GM12864 (cell line): ENCODE results near the gene ZNF221.
A peak's percentile ranks its signal among the peaks of the same experiment; 100 is the strongest.

Experiments used
- DNase-seq: peaks from one replicate; pipeline ENCODE4 v3.0.0-alpha.2; 2011; ENCODE audit warnings: low read depth
- H3K4me3 ChIP-seq: 2 replicates; pipeline ENCODE4 v1.5.1; 2011; ENCODE audit warnings: mild to moderate bottlenecking, low read depth, low read length, control low read depth
- TF ChIP-seq, protein P1 (sequence below): IDR thresholded peaks from 2 replicates; pipeline ENCODE4 v1.5.1; 2011; ENCODE audit warnings: low read depth, mild to moderate bottlenecking, moderate library complexity, low read length, control low read depth, inconsistent platforms; ENCODE audit errors: missing control alignments

ZNF221 gene

DNA sequence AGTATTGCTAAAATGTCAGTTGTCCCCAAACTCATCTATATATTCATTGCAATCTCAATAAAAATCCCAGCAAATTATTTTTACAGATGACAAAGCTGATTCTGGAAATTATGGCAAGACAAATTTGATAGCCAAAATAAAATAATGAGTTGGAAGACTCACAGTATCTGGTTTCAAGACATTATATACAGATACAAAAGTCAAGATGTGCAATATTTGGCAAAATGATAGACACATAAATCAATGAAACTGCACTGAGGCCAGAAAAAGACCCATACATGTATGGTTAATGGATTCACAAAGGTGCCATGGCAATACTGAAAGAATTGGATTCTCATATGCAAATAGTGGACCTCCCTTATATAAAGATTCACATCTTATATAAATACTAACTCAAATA lies 40.1 kb upstream of the ZNF221 start:
- H3K4me3 ChIP-seq: no peak overlapping the region
- no peak for DNase-seq
- TF ChIP-seq, protein P1, sequence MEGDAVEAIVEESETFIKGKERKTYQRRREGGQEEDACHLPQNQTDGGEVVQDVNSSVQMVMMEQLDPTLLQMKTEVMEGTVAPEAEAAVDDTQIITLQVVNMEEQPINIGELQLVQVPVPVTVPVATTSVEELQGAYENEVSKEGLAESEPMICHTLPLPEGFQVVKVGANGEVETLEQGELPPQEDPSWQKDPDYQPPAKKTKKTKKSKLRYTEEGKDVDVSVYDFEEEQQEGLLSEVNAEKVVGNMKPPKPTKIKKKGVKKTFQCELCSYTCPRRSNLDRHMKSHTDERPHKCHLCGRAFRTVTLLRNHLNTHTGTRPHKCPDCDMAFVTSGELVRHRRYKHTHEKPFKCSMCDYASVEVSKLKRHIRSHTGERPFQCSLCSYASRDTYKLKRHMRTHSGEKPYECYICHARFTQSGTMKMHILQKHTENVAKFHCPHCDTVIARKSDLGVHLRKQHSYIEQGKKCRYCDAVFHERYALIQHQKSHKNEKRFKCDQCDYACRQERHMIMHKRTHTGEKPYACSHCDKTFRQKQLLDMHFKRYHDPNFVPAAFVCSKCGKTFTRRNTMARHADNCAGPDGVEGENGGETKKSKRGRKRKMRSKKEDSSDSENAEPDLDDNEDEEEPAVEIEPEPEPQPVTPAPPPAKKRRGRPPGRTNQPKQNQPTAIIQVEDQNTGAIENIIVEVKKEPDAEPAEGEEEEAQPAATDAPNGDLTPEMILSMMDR: no peak

DNA sequence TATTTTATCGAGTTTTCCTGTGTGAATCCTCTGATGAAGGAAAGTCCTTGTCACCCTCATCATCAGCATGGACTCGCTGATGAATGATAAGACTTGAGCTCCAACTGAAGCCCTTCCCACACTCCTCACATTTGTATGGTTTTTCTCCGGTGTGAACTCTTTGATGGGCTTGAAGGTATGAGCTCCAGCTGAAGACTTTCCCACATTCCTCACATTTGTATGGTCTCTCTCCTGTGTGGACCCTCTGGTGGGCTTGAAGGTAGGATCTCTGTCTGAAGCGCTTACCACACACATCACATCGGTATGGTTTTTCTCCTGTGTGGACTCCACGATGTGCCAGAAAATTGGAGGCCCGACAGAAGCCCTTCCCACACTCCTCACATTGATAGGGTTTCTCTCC lies 37.6 kb upstream of the ZNF221 start:
- no peak overlapping the region for H3K4me3 ChIP-seq
- DNase-seq: no peak
- TF ChIP-seq, protein P1: no peak

DNA sequence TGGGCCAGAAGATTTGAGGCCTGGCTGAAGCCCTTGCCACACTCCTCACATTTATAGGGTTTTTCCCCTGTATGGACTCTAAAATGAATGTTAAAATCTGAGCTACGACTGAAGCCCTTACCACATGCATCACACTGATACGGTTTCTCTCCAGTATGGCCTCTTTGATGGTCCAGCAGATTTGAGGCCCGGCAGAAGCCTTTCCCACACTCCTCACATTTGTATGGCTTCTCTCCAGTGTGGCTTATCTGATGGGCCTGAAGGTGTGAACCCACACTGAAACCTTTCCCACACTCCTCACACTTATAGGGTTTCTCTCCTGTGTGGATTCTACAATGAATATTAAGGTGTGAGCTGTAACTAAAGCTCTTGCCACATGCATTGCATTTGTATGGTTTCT lies 37.0 kb upstream of the ZNF221 start:
- DNase-seq: no peak

DNA sequence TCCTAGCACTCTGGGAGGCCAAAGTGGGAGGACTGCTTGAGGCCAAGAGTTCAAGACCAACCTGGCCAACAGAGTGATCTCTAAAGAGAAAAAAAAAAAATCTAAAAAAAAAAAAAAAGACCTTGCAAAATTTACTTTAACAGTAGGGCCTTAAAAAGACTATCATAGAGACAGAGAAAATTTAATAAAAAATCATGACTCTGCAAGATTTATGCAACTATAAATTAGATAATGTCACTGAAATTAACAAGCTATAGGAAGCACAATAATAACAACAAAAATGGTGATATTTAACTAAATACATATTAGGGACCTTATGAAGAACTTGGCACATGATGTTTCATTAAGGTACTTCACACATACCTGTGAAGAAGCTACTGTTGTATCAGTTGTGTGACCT lies 27.2 kb upstream of the ZNF221 start:
- TF ChIP-seq, protein P1: no peak
- H3K4me3 ChIP-seq: no peak overlapping the region
- DNase-seq: no peak

More for the DNA sequence above, 37.0 kb upstream of the ZNF221 start:
- H3K4me3 ChIP-seq: no peak overlapping the region
- TF ChIP-seq, protein P1: no peak

DNA sequence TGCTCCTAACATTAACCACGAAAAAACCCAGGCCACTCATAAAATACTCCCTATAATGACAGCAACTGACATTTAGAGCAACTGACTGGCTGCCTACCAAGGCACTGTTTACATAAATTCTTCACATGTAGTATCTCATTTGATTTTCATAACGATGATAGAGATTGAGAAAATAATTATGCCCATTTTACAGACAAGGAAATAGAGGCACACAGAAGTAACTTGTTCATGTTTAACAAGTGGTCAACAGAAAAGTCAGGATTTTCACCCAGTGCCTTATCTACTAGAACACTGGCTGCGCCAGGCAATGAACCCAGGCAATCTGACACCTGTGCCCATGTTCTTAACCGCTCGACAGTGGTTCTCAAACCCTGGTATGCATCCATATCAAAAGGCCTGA lies 22.2 kb upstream of the ZNF221 start:
- H3K4me3 ChIP-seq: no peak overlapping the region
- TF ChIP-seq, protein P1: no peak
- no peak for DNase-seq

DNA sequence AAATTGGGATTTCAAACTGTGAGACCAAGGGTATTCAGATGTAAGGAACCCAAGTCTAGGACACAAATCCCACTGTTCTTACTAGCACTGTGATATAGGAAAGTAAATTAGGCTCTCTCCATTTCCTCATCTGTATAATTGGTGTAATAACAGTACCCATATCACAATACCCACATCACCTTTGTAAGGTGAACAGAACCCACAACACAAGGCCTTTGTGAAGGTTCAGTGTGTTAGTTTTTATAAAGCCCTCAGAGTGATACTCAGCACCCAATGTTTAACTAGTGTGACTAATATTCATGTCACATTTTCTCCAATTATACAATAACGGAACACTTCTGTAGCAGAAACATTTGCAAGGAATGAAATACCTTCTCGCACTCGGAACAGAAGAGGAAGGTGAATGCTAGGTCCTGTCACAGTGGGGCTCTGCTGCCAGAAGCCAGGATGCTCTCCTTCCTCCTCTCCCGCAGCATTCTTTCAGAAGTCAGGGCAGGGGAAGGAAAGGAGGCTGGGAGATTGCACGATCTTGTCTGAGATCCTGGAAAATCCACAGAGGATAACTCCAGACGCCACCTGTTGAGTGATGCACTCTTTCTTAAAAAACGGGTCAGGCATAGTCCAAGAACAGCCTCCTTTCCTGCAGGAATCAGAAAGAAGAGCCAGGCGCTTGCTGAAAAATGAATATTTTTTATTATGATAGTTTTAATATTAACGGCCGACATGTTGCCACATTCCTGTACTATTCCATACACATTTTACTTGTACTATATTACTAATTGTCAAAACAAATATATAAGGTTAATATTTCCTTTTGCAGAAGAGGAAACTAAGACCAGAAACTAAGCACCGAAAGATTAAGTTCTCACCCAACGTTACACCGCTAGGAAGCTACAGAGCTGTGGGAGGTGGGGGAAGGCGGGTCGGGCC lies 16.7 kb upstream of the ZNF221 start:
- TF ChIP-seq, protein P1: no peak
- DNase-seq: no peak
- H3K4me3 ChIP-seq: peak overlapping the region; percentile 72
